Adrenal gland (tissue), 12 donors: ENCODE data around the gene TDO2. TPM values are rescaled to one million over a fixed set of nuclear protein-coding genes. Genes with fewer than 3 reads are reported as not detected.

Experiments used
- DNase-seq, 7 donors: peaks; one replicate each; pipeline ENCODE4 v3.0.0-alpha.2; 2019 to 2020
- H3K27ac ChIP-seq, 5 donors: fragments of 200-600 bp; sonication (generic) in 4 of 5; 1 replicate in 3 of 5; 2 replicates in 2 of 5; pipeline versions ENCODE4 v1.5.1 to v1.8.0; 2016 to 2020; ENCODE audit warnings: mild to moderate bottlenecking in 1 of 5
- H3K27me3 ChIP-seq: fragments of 200-600 bp; 2 replicates; pipeline ENCODE4 v1.8.0; 2021
- H3K36me3 ChIP-seq, 2 donors: fragments of 200-600 bp; replicated peaks in 1 of 2; 1 replicate in 1 of 2; 2 replicates in 1 of 2; pipeline versions ENCODE4 v1.5.1 to v1.8.0; 2018 to 2022
- H3K4me1 ChIP-seq, 2 donors: fragments of 200-600 bp; replicated peaks in 1 of 2; 1 replicate in 1 of 2; 2 replicates in 1 of 2; pipeline versions ENCODE4 v1.5.1 to v1.8.0; 2018 to 2021
- H3K4me3 ChIP-seq, 4 donors: fragments of 200-600 bp; sonication (generic) in 3 of 4; one replicate each; pipeline ENCODE4 v1.5.1; 2016 to 2018
- H3K9me3 ChIP-seq, 3 donors: fragments of 200-600 bp; sonication (generic) in 1 of 3; replicated peaks in 1 of 3; 1 replicate in 2 of 3; 2 replicates in 1 of 3; pipeline versions ENCODE4 v1.5.1 to v1.8.0; 2016 to 2021
- POLR2A ChIP-seq, 2 donors: fragments of 450-650 bp; IDR thresholded peaks; one replicate each; pipeline ENCODE4 v1.6.1; 2017; ENCODE audit warnings: antibody characterized with exemption in 2 of 2, mild to moderate bottlenecking in 2 of 2, moderate library complexity in 1 of 2
- WGBS, 4 donors: extraction: QIAGEN DNeasy Blood & Tissue Kit in 2 of 4; methylation state at CpG; one replicate each; pipeline versions ENCODE4 v1.1.5 to v1.1.7; 2013 to 2017; 5-methylcytosine and 5-hydroxymethylcytosine counted together
- intact Hi-C, 2 donors: fragments of 100-400 bp; cut with DNase I; formaldehyde crosslinking; loops; one replicate each; pipeline versions ENCODE4 v1.14.1 to v1.15.0; 2022 to 2023
- polyA plus RNA-seq, 3 donors: library from polyadenylated mRNA; stranded (reverse); fragments of 200-250 nt in 2 of 3; fragments of 350-450 nt in 1 of 3; fragmentation: Illumina TruSeq in 1 of 3; extraction: RNeasy Lipid Tissue Mini Kit (QIAGEN cat#74804) in 1 of 3; gene quantifications; one replicate each; pipeline ENCODE4 v1.2.3, GENCODE V29; 2013 to 2014
- total RNA-seq, 9 donors: library from RNA; depleted of rRNA in 4 of 9; stranded (reverse); fragments of >200 nt in 4 of 9; fragments of 120-200 nt in 1 of 9; fragmentation: NEBNext Ultra II Directional in 1 of 9; extraction: Animal tissue kit (Norgen Biotek cat#: 25700) in 1 of 9; gene quantifications; one replicate each; pipeline versions ENCODE4 v1.1.0 to v1.2.4, GENCODE V29; 2013 to 2023
- TF ChIP-seq, protein P1 (sequence below), 6 experiments: fragments of 450-650 bp in 4 of 6; fragments of 200-600 bp in 2 of 6; sonication (generic) in 1 of 6; IDR thresholded peaks; 1 replicate in 5 of 6; 2 replicates in 1 of 6; pipeline versions ENCODE4 v1.5.1 to v1.8.0; 2016 to 2021; ENCODE audit warnings: antibody characterized with exemption in 6 of 6, mild to moderate bottlenecking in 2 of 6, moderate library complexity in 1 of 6
- donor health status: healthy with polysubstance abuse.
- donor health status: Bipolar disorder and iron deficiency.
- donor health status: DM: yes; HTN: yes; CAD: no.
- donor health status: DM: no; HTN: no; CAD: no.
- donor health status: DM: no; HTN: no; CAD: no.
- donor health status: DM: yes; HTN: yes; CAD: no.

TDO2 gene
- total and polyA plus RNA-seq, 12 donors: 0.56 to 9.8 (median 2.6) TPM

DNA sequence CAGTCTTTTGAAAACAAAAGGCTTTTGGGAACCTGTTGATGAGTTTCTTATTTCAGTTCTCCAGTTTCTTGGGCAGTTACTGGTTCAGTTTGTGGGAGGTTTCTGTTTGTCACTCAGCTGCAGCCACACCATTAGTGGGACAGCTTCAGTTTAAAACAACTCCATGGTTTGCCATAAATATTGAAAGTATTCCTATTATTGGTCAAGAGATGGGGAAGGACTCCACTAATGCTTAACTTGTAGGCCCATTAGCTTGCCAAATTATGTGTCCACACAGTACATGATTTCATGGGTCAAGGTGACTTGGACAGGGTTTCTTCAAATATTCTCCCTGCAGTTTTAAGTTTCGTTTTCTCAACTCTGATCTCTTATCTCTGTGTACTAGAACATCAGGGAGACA lies 21.9 kb upstream of the TDO2 start:
- Histone ChIP-seq H3K4me3 (no peak overlapping the region), H3K36me3 (no peaks in the 10 kb centered on the region), H3K9me3 (no peaks in the 10 kb centered on the region), H3K4me1 (no peaks in the 10 kb centered on the region), H3K27me3 (no peaks in the 10 kb centered on the region), H3K27ac (no peak overlapping the region)
- 26 to 35% (median 29%) methylated on average over 1 of the region's 1 CpG for WGBS, 4 donors
- intact Hi-C loops: no loop called here
- TF ChIP-seq, protein P1, sequence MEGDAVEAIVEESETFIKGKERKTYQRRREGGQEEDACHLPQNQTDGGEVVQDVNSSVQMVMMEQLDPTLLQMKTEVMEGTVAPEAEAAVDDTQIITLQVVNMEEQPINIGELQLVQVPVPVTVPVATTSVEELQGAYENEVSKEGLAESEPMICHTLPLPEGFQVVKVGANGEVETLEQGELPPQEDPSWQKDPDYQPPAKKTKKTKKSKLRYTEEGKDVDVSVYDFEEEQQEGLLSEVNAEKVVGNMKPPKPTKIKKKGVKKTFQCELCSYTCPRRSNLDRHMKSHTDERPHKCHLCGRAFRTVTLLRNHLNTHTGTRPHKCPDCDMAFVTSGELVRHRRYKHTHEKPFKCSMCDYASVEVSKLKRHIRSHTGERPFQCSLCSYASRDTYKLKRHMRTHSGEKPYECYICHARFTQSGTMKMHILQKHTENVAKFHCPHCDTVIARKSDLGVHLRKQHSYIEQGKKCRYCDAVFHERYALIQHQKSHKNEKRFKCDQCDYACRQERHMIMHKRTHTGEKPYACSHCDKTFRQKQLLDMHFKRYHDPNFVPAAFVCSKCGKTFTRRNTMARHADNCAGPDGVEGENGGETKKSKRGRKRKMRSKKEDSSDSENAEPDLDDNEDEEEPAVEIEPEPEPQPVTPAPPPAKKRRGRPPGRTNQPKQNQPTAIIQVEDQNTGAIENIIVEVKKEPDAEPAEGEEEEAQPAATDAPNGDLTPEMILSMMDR (IDR thresholded peaks at IDR 0.05): no peak
- TF ChIP-seq POLR2A (IDR thresholded peaks at IDR 0.05): no peak
- peak in 3 of 7 donors; percentile 10 to 39 (median 27) for DNase-seq

DNA sequence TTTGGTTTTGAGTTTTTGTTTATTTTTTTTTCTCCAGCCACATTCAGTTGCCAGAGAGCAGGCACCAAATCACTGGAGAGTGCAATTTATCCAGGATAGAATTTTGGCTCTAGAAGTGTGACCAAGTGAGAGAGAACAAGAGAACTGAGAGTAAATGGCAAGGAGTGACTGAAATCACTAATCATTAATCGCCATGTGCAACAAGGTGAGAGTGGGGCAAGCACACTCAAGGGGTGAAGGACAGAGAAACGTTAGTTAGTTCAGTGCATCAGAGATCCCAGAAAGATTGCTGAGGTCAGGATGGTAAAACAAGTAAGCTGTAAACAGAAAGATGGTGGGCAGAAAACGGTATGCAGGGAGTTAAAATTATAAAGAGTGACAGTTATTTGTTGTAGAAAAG lies 19.6 kb upstream of the TDO2 start:
- H3K27me3 ChIP-seq: no peaks in the 10 kb centered on the region
- no peaks in the 10 kb centered on the region for H3K9me3 ChIP-seq
- intact Hi-C loops: no loop called here
- H3K4me1 ChIP-seq: peaks cover 0 to 3% of the 10 kb centered on the region in 2 donors
- TF ChIP-seq, protein P1 (IDR thresholded peaks at IDR 0.05): no peak
- TF ChIP-seq POLR2A (IDR thresholded peaks at IDR 0.05): no peak
- no peak overlapping the region for H3K27ac ChIP-seq
- H3K4me3 ChIP-seq: no peak overlapping the region
- no peak for DNase-seq
- 69 to 75% (median 71%) methylated on average over 3 of the region's 3 CpGs for WGBS, 4 donors
- H3K36me3 ChIP-seq: no peaks in the 10 kb centered on the region

DNA sequence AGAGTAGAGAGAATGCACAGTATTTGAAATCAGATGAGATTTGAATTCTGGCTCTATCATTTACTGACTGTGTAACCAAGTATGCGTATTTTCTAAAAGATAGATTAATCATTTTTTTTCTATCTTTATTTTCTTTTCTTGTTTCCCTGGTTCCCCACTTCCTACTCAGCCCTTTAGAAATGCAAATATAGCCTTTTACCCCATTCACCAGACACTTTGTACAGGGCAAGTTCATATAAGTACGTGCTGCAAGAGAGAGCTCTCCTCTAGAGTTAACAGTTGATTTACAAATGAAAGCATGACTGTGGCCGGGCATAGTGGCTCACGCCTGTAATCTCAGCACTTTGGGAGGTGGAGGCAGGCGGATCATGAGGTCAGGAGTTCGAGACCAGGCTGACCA lies 17.8 kb upstream of the TDO2 start:
- Histone ChIP-seq H3K27me3 (no peaks in the 10 kb centered on the region), H3K27ac (no peak overlapping the region), H3K9me3 (no peaks in the 10 kb centered on the region), H3K4me3 (no peak overlapping the region), H3K4me1 (peaks cover 7% of the 10 kb centered on the region in 2 donors), H3K36me3 (no peaks in the 10 kb centered on the region)
- no peak for DNase-seq
- intact Hi-C loops: no loop called here
- TF ChIP-seq, protein P1 (IDR thresholded peaks at IDR 0.05): no peak
- TF ChIP-seq POLR2A (IDR thresholded peaks at IDR 0.05): no peak
- WGBS, 4 donors: 53 to 61% (median 60%) methylated on average over 6 of the region's 6 CpGs

DNA sequence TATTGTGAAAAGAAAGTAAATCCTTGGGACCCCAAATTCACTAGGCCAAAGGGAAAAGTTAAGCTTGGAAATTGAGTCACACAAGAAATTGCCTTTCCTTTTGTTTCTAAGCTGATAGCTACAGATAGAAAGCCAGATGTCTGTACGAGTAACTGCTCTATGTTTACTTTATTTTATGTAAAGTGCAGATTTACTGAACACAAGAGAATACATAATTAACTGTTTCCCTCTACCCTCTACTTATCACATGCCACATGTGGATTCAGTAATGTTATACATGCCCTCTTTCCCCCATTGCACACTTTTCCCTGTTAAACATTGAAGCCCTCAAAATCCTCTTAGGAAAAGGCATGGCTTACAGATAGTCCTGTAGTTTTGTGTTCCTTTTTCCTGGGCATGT lies 16.5 kb upstream of the TDO2 start:
- no peak overlapping the region for H3K4me3 ChIP-seq
- intact Hi-C loops: no loop called here
- no peak for TF ChIP-seq POLR2A (IDR thresholded peaks at IDR 0.05)
- TF ChIP-seq, protein P1 (IDR thresholded peaks at IDR 0.05): no peak
- no peak overlapping the region for H3K27ac ChIP-seq
- DNase-seq: no peak
- H3K27me3 ChIP-seq: no peaks in the 10 kb centered on the region
- H3K9me3 ChIP-seq: no peaks in the 10 kb centered on the region
- 71 to 88% (median 84%) methylated on average over 1 of the region's 1 CpG for WGBS, 4 donors
- H3K36me3 ChIP-seq: no peaks in the 10 kb centered on the region
- H3K4me1 ChIP-seq: peaks cover 7% of the 10 kb centered on the region in 2 donors
